ENCODE results near the gene ASTN2.

ASTN2 gene

GRCh38 chr9:117000834-117001233 lies 414.0 kb downstream of the ASTN2 start:
- DNase-seq = no peak

GRCh38 chr9:117000196-117000723 lies 414.6 kb downstream of the ASTN2 start:
- DNase-seq = no peak

GRCh38 chr9:116998305-116998704 lies 416.6 kb downstream of the ASTN2 start:
- DNase-seq = no peak

GRCh38 chr9:116992865-116993264 lies 422.0 kb downstream of the ASTN2 start:
- DNase-seq = no peak

- no peak for DNase-seq
These were observed 423.8 kb downstream of the ASTN2 start for GRCh38 chr9:116991051-116991450.

- no peak for DNase-seq
These were observed 424.3 kb downstream of the ASTN2 start for GRCh38 chr9:116990592-116990991.

GRCh38 chr9:116987721-116988485 lies 427.0 kb downstream of the ASTN2 start:
- DNase-seq = no peak

GRCh38 chr9:116986015-116986414 lies 428.8 kb downstream of the ASTN2 start:
- no peak for DNase-seq

- DNase-seq = no peak
These were observed 429.3 kb downstream of the ASTN2 start for GRCh38 chr9:116985596-116985995.

- DNase-seq = no peak
These were observed 430.7 kb downstream of the ASTN2 start for GRCh38 chr9:116984111-116984510.

- no peak for DNase-seq
These were observed 434.2 kb downstream of the ASTN2 start for GRCh38 chr9:116980582-116981120.

- no peak for DNase-seq
These were observed 435.4 kb downstream of the ASTN2 start for GRCh38 chr9:116979456-116979855.

- DNase-seq = no peak
These were observed 436.7 kb downstream of the ASTN2 start for GRCh38 chr9:116978155-116978554.

GRCh38 chr9:116975126-116975525 lies 439.7 kb downstream of the ASTN2 start:
- no peak for DNase-seq

GRCh38 chr9:116966199-116966598 lies 448.7 kb downstream of the ASTN2 start:
- DNase-seq = no peak

GRCh38 chr9:116964258-116964657 lies 450.6 kb downstream of the ASTN2 start:
- no peak for DNase-seq

- peak; percentile 50 for DNase-seq
These were observed 455.0 kb downstream of the ASTN2 start for GRCh38 chr9:116959809-116960208.

- no peak for DNase-seq
These were observed 456.0 kb downstream of the ASTN2 start for GRCh38 chr9:116958881-116959280.

GRCh38 chr9:116954731-116955130 lies 460.1 kb downstream of the ASTN2 start:
- DNase-seq = no peak

- no peak for DNase-seq
These were observed 461.6 kb downstream of the ASTN2 start for GRCh38 chr9:116953271-116953670.

- no peak for DNase-seq
These were observed 462.4 kb downstream of the ASTN2 start for GRCh38 chr9:116952436-116952810.

- no peak for DNase-seq
These were observed 463.0 kb downstream of the ASTN2 start for GRCh38 chr9:116951588-116952435.

- DNase-seq = no peak
These were observed 469.0 kb downstream of the ASTN2 start for GRCh38 chr9:116945817-116946216.
